ENCODE data around the gene HIGD1A.

Gene HIGD1A

DNA sequence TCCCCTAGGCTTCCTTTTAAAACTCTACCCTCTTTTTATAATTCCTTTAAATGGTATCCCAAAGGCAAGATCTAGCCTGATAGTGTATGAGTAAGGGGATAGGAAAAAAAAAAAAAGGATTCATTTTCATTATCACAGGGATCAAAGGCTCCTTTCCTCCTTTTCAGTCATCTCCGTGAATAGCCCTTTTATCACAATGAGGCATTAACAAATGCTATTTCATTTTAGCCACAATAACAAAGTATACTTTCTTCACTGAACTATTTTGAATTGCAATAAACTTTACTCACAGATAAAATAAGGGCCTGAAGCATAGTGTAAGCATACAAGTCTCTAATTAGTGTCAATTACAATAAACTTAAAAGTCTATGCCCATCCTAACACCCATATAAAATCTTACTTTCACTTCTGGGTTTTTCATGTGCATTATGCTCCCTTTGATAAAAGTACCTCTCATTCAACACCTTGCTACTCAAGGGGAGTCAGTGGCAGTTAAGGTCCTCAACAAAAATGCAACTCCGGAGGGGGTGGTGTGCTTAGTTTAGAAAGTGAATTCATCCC, 8.6 kb downstream of the HIGD1A start:
- no peak for DNase-seq

- DNase-seq, result no peak
Measured at GRCh38 chr3:42790714-42791229, 13.5 kb downstream of the HIGD1A start.

DNA sequence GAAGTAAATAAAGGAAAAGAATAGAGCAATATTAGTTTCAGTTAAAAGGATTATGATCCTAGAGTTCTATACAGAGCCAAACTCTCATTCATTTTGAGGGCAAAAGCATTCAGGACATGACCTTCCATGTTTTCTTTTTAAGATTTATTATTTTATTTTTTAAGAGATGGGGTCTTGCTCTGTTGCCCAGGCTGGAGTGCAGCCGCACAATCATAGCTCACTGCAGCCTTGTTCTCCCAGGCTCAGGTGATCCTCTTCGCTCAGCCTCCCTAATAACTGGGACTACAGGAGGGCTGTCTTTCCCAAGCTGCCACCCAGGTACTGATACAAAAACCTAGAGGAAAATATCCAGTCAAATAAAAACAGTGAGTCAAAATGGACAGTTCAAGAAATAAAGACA, 17.7 kb downstream of the HIGD1A start:
- DNase-seq, result no peak

- no peak for DNase-seq
Measured at GRCh38 chr3:42786212-42786611, 18.1 kb downstream of the HIGD1A start.

GRCh38 chr3:42780892-42781700, 23.2 kb downstream of the HIGD1A start:
- DNase-seq, result no peak

DNA sequence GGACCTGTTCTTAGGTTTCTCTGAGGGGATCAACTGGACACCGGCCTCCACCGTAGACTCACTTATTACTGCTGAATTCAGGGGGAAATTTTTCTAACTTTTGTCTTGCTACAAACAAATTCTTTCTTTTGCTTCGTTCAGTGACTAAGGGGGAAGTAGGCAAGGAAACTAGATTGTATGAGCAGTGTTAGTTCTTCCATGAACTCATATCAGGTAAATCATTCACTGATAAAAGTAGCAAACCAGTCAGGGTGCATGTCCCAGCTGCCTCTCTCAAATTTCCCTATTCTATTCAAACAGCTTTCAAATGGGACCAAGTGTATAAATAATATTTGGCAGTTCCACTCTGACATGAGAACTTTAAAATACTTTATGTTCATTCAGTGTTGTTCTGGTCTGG, 23.9 kb downstream of the HIGD1A start:
- no peak for DNase-seq

DNA sequence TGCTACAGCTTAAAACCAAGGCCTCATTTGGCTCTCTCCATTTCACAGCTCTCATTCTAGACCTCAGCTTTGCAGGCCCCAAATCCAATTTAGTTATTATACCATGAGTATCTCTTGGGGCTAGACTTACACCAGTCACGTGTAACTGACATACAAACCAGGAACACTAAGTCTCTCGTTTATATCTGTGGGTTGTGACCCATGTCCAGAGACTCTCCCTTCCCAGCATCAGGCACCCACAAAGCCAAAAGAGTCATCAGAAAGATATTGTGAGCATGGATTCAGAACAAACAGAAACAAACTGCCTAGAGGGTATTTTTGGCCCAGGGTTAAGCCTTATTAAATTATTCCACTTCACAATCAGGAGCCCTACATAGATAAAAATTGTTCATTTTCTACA, 25.6 kb downstream of the HIGD1A start:
- no peak for DNase-seq

- no peak for DNase-seq
Measured at GRCh38 chr3:42773409-42773751, 30.9 kb downstream of the HIGD1A start.

DNA sequence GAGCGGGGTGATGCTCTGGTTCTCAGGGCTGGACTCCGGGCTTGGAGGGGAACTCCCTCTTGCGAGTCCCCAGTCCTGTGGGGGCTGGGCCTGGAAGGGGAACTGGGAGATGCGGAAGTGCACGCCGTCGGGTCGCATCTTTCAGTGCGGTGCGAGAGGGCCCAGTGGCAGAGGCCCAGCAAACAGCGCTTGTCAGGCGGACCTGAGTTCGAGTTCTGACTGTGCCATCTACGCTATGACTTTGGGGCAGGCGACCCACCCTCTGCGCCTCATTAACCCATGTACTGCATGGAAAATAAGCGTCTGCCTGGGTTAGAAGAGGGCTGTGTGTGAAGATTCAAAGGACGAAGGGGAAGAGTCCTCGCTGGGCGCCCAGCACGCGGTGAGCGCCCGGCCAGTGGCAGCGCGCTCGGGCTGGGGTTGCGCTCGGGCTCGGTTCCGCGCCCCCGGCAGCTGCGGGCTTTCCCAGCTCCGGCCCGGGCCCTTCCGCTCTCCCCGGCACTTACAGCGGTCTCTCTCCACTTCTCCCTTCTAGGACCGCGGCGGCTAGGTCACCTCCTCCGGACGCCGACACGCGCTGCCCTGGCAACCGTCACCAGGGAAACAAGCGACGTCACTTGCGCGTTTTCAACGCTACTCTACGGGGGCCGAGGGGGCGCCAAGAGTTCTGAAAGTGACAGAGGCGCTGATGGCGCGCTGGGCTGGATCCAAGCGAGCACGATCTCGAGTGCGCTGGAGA, 31.5 kb downstream of the HIGD1A start, which contains the start of gene CCDC13:
CCDC13 (minus strand) TSS at position 584 of the 739 bp plus-strand sequence. CDS start 14,908 bp downstream, outside the sequence.
- DNase-seq, result peak; percentile 92

DNA sequence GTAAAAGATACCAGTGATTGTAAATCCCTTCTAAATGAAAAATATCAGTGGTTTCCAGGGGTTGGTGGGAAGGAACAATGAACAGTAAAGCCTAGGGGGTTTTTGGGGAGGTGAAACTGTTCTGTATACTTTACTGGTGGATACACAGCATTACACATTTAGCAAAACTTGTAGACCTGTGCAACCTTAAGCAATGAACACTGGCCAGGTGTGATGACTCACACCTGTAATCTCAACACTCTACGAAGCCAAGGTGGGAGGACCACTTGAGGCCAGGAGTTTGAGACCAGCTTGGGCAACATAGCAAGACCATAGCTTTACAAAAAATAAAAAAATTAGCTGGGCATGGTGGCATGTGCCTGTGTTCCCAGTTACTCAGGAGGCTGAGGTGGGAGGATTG, 33.0 kb downstream of the HIGD1A start:
- no peak for DNase-seq

DNA sequence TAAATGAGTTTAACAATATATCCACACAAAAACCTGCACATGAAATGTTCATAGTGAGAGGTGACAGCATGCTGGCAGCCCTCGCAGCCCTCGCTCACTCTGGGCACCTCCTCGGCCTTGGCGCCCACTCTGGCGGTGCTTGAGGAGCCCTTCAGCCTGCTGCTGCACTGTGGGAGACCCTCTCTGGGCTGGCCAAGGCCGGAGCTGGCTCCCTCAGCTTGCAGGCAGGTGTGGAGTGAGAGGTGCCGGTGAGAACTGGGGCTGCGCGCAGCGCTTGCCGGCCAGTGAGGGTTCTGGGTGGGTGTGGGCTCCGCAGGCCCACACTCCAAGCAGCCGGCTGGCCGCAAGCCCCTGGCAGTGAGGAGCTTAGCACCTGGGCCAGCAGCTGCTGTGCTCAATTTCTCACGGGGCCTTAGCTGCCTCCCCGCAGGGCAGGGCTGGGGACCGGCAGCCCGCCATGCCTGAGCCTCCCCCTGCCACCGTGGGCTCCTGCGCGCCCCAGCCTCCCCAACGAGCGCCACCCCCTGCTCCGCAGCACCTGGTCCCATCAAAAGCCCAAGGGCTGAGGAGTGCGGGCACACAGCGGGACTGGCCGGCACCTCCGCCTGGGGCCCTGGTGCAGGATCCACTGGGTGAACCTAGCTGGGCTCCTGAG, 34.7 kb downstream of the HIGD1A start:
- no peak for DNase-seq

GRCh38 chr3:42764561-42765295, 39.6 kb downstream of the HIGD1A start:
- no peak for DNase-seq

- no peak for DNase-seq
Measured at GRCh38 chr3:42764115-42764514, 40.2 kb downstream of the HIGD1A start.

GRCh38 chr3:42763021-42763420, 41.3 kb downstream of the HIGD1A start:
- DNase-seq, result no peak

GRCh38 chr3:42762046-42762724, 42.1 kb downstream of the HIGD1A start:
- no peak for DNase-seq

DNA sequence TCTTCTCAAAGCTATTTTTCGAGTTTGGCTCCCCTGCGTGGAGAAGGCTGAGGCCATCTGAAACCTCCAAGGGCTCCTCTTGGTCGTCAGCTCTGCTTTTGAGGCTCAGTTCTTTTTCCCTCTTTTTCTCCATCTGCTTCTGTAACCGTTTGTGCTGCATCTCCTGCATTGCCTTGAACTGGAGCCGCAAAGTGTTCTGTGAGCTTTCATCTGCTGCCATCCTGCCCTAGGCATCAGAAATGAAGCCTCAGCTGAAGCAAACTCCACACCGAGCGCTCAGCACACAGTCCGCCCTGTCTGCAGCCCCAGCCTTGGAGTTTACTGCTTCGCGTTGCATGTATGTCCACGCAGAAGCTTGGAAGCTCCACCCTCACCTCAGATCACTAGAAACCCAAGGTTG, 46.2 kb downstream of the HIGD1A start:
- no peak for DNase-seq

DNA sequence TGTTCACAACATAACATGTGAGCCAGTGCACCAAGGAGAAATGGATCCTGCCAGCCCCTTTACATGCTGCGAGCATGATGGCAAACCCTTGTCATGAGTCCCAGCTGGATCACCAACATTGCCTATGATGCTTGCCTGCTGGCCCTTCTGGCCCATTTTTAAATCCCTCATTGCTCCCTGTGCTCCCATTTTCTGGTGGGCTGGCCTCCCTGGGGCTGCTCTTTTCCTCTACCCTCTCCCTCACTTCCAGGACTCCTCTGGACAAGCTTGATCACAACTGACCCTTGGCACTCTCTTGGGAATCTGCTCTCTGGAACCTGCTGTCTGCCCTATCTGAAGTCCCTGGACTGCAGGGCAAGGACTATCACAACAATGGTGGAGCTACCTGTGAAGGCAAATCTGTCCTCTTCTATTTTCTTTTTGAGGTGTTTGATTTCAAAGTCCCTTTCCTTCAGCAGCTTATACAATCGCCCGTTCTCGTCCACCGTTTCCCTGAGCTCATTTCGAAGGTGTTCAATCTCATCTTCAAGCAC, 47.5 kb downstream of the HIGD1A start:
- no peak for DNase-seq

DNA sequence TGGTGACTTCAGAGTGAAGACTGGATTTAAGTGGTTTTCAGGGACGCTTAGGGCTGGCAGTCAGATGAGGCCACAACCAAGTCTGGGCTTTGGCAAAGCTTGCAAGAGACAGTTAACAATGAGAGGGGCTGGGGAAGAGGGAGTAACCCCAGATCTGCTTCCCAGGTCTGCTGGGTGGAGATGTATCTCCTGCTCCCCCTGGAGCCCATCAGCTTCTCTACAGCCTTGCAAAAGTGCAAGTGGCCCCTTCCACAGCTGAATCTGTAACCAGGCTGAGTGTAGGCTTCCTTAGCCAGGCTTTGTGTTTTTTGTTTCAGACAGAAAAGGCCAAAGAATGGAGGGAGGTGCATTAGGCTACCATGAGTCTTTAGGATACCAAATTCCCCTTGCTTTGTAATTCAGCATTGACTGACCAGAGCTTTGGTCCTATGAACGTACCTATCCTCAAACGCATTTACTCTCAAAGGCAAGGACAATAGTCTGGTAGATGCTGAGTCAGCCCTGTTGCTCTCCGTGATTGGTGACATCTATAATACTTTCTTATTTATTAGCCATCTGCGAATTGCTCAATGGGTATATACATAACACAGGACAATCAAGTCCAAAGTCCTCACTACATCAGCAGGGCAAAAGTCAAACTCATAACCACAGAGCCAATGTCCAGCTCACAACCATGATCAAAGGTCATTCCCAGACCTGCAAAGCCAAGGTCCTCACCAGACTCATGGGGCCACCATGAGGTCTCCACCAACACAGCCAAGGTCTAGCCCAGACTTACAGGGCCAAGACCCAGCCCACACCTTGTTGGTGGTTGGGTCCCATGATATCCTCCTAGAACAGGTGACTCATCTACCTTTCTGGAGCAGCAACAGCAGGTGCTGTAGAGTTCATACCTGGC, 48.4 kb downstream of the HIGD1A start:
- no peak for DNase-seq

GRCh38 chr3:42753757-42754156, 50.5 kb downstream of the HIGD1A start:
- no peak for DNase-seq

GRCh38 chr3:42752961-42753360, 51.3 kb downstream of the HIGD1A start:
- no peak for DNase-seq

DNA sequence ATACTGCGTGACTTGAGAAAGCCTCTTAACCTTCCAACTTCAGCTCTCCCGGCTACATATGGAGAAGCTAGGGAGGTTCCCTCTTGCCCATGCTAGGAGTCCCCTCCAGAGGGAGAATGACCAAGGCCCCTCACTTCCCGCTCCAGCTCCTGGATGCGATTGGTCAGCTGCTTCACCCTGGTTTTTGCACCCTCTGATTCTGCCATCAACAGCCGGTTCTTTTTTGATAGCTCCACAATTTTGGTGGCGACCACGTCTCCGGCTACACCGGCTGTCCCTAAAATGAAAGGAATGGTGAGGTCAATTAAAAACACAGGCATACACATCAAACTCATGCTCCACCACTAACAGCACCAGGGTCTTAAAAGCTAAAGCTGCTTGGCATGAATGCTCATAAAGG, 51.8 kb downstream of the HIGD1A start:
- DNase-seq, result no peak

Measured in activated CD8-positive, alpha-beta memory T cell treated with anti-CD3 and anti-CD28 coated beads, Interleukin-2, amount 50 U/mL, for 4 hours (primary cell).